IMR-90 (cell line): ENCODE measurements around the gene STARD10. TPM values are rescaled to one million over a fixed set of nuclear protein-coding genes. Genes with fewer than 3 reads are reported as not detected.

Source experiments
- ATAC-seq: fragments of 200-7000 bp; cut with Tn5 transposase; 2 replicates; pipeline ENCODE4 v1.9.1; 2020; ENCODE audit warnings: low read depth, mild to moderate bottlenecking, moderate library complexity
- BruUV-seq: library from RNA; stranded (reverse); fragments of 400-500 nt; replicated peaks from 2 replicates; lab custom pipeline; 2021; lab: Mats Ljungman, UMichigan
- CTCF ChIA-PET: fragments of 300-600 bp; formaldehyde crosslinking; extraction: SDS; loops from one replicate; lab custom pipeline; 2021; ENCODE audit warnings: antibody characterized with exemption; lab: Yijun Ruan, JAX
- POLR2A ChIA-PET: fragments of 300-600 bp; sonication (Branson Sonifier 250); formaldehyde crosslinking; loops from one replicate; lab custom pipeline; 2022; ENCODE audit warnings: antibody characterized with exemption; ENCODE audit not compliant: unreplicated experiment; lab: Charles Lee
- DNase-seq: peaks from one replicate; pipeline ENCODE4 v3.0.0; 2013
- H2AFZ ChIP-seq: replicated peaks from 2 replicates; pipeline ENCODE3; 2013; ENCODE audit warnings: low read length, mild to moderate bottlenecking; ENCODE audit not compliant: poor library complexity
- H2AK5ac ChIP-seq: 2 replicates; pipeline ENCODE4 v1.6.1; 2013; ENCODE audit warnings: low read depth, low read length, inconsistent platforms
- H2AK9ac ChIP-seq: replicated peaks from 2 replicates; pipeline ENCODE3; 2013; ENCODE audit warnings: mild to moderate bottlenecking, low read depth, low read length, moderate library complexity; ENCODE audit not compliant: poor library complexity
- H2BK120ac ChIP-seq: 2 replicates; pipeline ENCODE4 v1.6.1; 2013; ENCODE audit warnings: low read depth, low read length, inconsistent platforms
- H2BK15ac ChIP-seq: 3 replicates; pipeline ENCODE4 v1.6.1; 2013; ENCODE audit warnings: low read depth, low read length, inconsistent platforms
- H2BK20ac ChIP-seq: 2 replicates; pipeline ENCODE4 v1.6.1; 2013; ENCODE audit warnings: low read depth, mild to moderate bottlenecking, inconsistent platforms, low read length, moderate library complexity
- H2BK5ac ChIP-seq: 2 replicates; pipeline ENCODE4 v1.6.1; 2013; ENCODE audit warnings: mild to moderate bottlenecking, low read depth, low read length, inconsistent platforms; ENCODE audit not compliant: poor library complexity, severe bottlenecking
- H3K14ac ChIP-seq: replicated peaks from 2 replicates; pipeline ENCODE4 v1.6.1; 2013; ENCODE audit warnings: low read depth, low read length, inconsistent platforms
- H3K18ac ChIP-seq: 2 replicates; pipeline ENCODE4 v1.6.1; 2013; ENCODE audit warnings: low read depth, low read length, control low read depth
- H3K23ac ChIP-seq: 2 replicates; pipeline ENCODE4 v1.6.1; 2013; ENCODE audit warnings: low read depth, low read length, inconsistent platforms
- H3K27ac ChIP-seq: 2 replicates; pipeline ENCODE4 v1.5.1; 2013; ENCODE audit warnings: mild to moderate bottlenecking, control low read depth, low read length; ENCODE audit not compliant: insufficient read depth
- H3K27me3 ChIP-seq: 2 replicates; pipeline ENCODE4 v1.6.1; 2013; ENCODE audit warnings: low read length; ENCODE audit not compliant: control insufficient read depth, insufficient read depth
- H3K36me3 ChIP-seq: 2 replicates; pipeline ENCODE4 v1.6.1; 2013; ENCODE audit warnings: low read length, mixed read lengths; ENCODE audit not compliant: control insufficient read depth, insufficient read depth
- H3K4ac ChIP-seq: 2 replicates; pipeline ENCODE4 v1.6.1; 2013; ENCODE audit warnings: low read depth, low read length, inconsistent platforms
- H3K4me1 ChIP-seq: 2 replicates; pipeline ENCODE4 v1.6.1; 2013; ENCODE audit warnings: low read length, mixed read lengths; ENCODE audit not compliant: control insufficient read depth, insufficient read depth
- H3K4me2 ChIP-seq: 2 replicates; pipeline ENCODE4 v1.6.1; 2013; ENCODE audit warnings: low read depth, mild to moderate bottlenecking, control low read depth, low read length, moderate library complexity
- H3K4me3 ChIP-seq: 2 replicates; pipeline ENCODE4 v1.5.1; 2013; ENCODE audit warnings: low read depth, mild to moderate bottlenecking, control low read depth, low read length, moderate library complexity; ENCODE audit not compliant: insufficient read depth
- H3K56ac ChIP-seq: 2 replicates; pipeline ENCODE4 v1.6.1; 2013; ENCODE audit warnings: low read length, inconsistent platforms; ENCODE audit not compliant: insufficient read depth; ENCODE audit errors: extremely low read depth
- H3K79me1 ChIP-seq, 2 experiments: 2 replicates each; pipeline ENCODE4 v1.6.1; 2013; ENCODE audit warnings: low read length in 2 of 2, inconsistent platforms in 1 of 2, low read depth in 1 of 2
- H3K9ac ChIP-seq: 2 replicates; pipeline ENCODE4 v1.6.1; 2013; ENCODE audit warnings: low read depth, low read length, control low read depth
- H3K9me1 ChIP-seq: 2 replicates; pipeline ENCODE4 v1.6.1; 2013; ENCODE audit warnings: low read length, inconsistent platforms; ENCODE audit not compliant: insufficient read depth
- H3K9me3 ChIP-seq: 2 replicates; pipeline ENCODE4 v1.6.1; 2013; ENCODE audit warnings: low read length; ENCODE audit not compliant: control insufficient read depth, insufficient read depth
- H4K20me1 ChIP-seq: 2 replicates; pipeline ENCODE4 v1.6.1; 2013; ENCODE audit warnings: low read length, inconsistent platforms; ENCODE audit not compliant: insufficient read depth
- H4K5ac ChIP-seq: 2 replicates; pipeline ENCODE4 v1.6.1; 2013; ENCODE audit warnings: mild to moderate bottlenecking, low read depth, low read length, control low read depth
- H4K8ac ChIP-seq, 2 experiments: 2 replicates each; pipeline ENCODE4 v1.6.1; 2013; ENCODE audit warnings: low read depth in 2 of 2, low read length in 2 of 2, control low read depth in 1 of 2, inconsistent platforms in 1 of 2
- H4K91ac ChIP-seq: 2 replicates; pipeline ENCODE4 v1.6.1; 2013; ENCODE audit warnings: low read depth, low read length, inconsistent platforms; ENCODE audit not compliant: insufficient read depth
- CEBPB ChIP-seq: IDR thresholded peaks from 2 replicates; pipeline ENCODE4 v1.6.1; 2012; ENCODE audit warnings: low read depth, low read length, improper control_type of control experiment
- CTCF ChIP-seq: conservative IDR thresholded peaks from 2 replicates; pipeline ENCODE4 v1.5.1; 2012; ENCODE audit warnings: mild to moderate bottlenecking, low read depth, low read length, improper control_type of control experiment
- NFE2L2 ChIP-seq: fragments of 150-350 bp; IDR thresholded peaks from 2 replicates; pipeline ENCODE4 v1.6.1; 2016; ENCODE audit warnings: low read depth, mild to moderate bottlenecking, low read length
- POLR2A ChIP-seq: IDR thresholded peaks from 2 replicates; pipeline ENCODE4 v1.6.1; 2012; ENCODE audit warnings: mild to moderate bottlenecking, low read depth, low read length
- RAD21 ChIP-seq: IDR thresholded peaks from 2 replicates; pipeline ENCODE4 v1.6.1; 2012; ENCODE audit warnings: low read length, improper control_type of control experiment
- RFX5 ChIP-seq: IDR thresholded peaks from 2 replicates; pipeline ENCODE4 v1.8.0; 2012; ENCODE audit warnings: low read depth, mild to moderate bottlenecking, low read length, moderate library complexity
- SMC3 ChIP-seq: fragments of 150-350 bp; IDR thresholded peaks from 2 replicates; pipeline ENCODE4 v1.6.1; 2016; ENCODE audit warnings: low read depth, mild to moderate bottlenecking, antibody characterized with exemption, low read length, moderate library complexity
- WGBS, 2 experiments: methylation state at CpG; one replicate each; pipeline versions ENCODE4 v1.1.5 to v1.1.7; 2013; ENCODE audit warnings: missing lambda C conversion rate in 2 of 2; ENCODE audit not compliant: insufficient read length in 1 of 2; ENCODE audit errors: extremely low coverage in 2 of 2; 5-methylcytosine and 5-hydroxymethylcytosine counted together
- dilution Hi-C: fragments of 300-500 bp; cut with HindIII; formaldehyde crosslinking; loops from one replicate; pipeline ENCODE4 v1.14.3; 2018; ENCODE audit warnings: low sequenced_read_pairs; ENCODE audit not compliant: unreplicated experiment
- in situ Hi-C: fragments of 300-500 bp; cut with MboI; formaldehyde crosslinking; loops from 3 replicates; pipeline ENCODE4 v1.14.3; 2019; ENCODE audit warnings: low sequenced_read_pairs, inconsistent platforms, mixed read lengths
- intact Hi-C: fragments of 100-400 bp; cut with micrococcal nuclease; formaldehyde crosslinking; loops from 2 replicates; pipeline ENCODE4 v1.10.0; 2022
- polyA plus RNA-seq, 3 experiments: library from polyadenylated mRNA; depleted of rRNA; stranded (reverse); fragments of >200 nt; gene quantifications; 2 replicates each; pipeline ENCODE4 v1.2.3, GENCODE V29; 2012; ENCODE audit warnings: low replicate concordance in 1 of 3
- total RNA-seq: library from RNA; depleted of rRNA; stranded (reverse); fragments of >200 nt; gene quantifications from 2 replicates; pipeline ENCODE4 v1.2.3, GENCODE V29; 2012
- TF ChIP-seq, protein P1 (sequence below): fragments of 150-350 bp; IDR thresholded peaks from 2 replicates; pipeline ENCODE4 v1.6.1; 2016; ENCODE audit warnings: low read depth, mild to moderate bottlenecking, low read length, moderate library complexity, borderline replicate concordance

STARD10 gene
- total and polyA plus RNA-seq, 2 of the 4 experiments (the other 2 are of a cell fraction): 23.8 to 37.4 TPM

GRCh38 chr11:72764503-72764902 lies 29.3 kb downstream of the STARD10 start:
- H3K9me3 ChIP-seq: peaks cover 5% of the 10 kb centered on the region; the same call in 1 of the 2 replicates
- 64% methylated on average over 5 of the region's 13 CpGs; no CpG with 5 or more reads in 1 of the 2 experiments for WGBS, 2 experiments
- CTCF ChIA-PET: no interaction called here

More at GRCh38 chr11:72764503-72764902, 29.3 kb downstream of the STARD10 start:
- POLR2A ChIA-PET: no interaction called here
- Histone ChIP-seq H4K91ac (no peak overlapping the region), H2AK9ac (no peak overlapping the region), H3K4me1 (peaks cover 2% of the 10 kb centered on the region; the same call in 1 of the 2 replicates), H3K79me1 (0 out of 4 replicates have a peak, but pooled peaks cover 0 to 1% of the 10 kb centered on the region in 2 experiments), H3K14ac (no peak overlapping the region), H4K8ac (no peak overlapping the region), H3K4ac (no peak overlapping the region), H2BK15ac (no peak overlapping the region), H3K36me3 (no peaks in the 10 kb centered on the region), H3K27me3 (no peaks in the 10 kb centered on the region), H2BK5ac (no peak overlapping the region), H3K18ac (no peak overlapping the region), H4K20me1 (no peaks in the 10 kb centered on the region), H2AK5ac (no peak overlapping the region), H2BK20ac (no peak overlapping the region), H3K27ac (no peak overlapping the region), H3K4me2 (no peak overlapping the region), H3K4me3 (no peak overlapping the region), H3K9me1 (no peaks in the 10 kb centered on the region), H2BK120ac (no peak overlapping the region), H3K56ac (no peak overlapping the region), H3K9ac (no peak overlapping the region), H2AFZ (no peak overlapping the region), H4K5ac (no peak overlapping the region), H3K23ac (no peak overlapping the region)
- in situ Hi-C loops: no loop called here
- ATAC-seq (no peak), DNase-seq (no peak)
- intact Hi-C loops: no loop called here
- dilution Hi-C loops: no loop called here
- BruUV-seq: no TSS peak
- TF ChIP-seq CEBPB: no peak
- no peak for TF ChIP-seq RAD21
- TF ChIP-seq POLR2A: no peak
- TF ChIP-seq NFE2L2: no peak
- TF ChIP-seq CTCF: no peak
- TF ChIP-seq, protein P1, sequence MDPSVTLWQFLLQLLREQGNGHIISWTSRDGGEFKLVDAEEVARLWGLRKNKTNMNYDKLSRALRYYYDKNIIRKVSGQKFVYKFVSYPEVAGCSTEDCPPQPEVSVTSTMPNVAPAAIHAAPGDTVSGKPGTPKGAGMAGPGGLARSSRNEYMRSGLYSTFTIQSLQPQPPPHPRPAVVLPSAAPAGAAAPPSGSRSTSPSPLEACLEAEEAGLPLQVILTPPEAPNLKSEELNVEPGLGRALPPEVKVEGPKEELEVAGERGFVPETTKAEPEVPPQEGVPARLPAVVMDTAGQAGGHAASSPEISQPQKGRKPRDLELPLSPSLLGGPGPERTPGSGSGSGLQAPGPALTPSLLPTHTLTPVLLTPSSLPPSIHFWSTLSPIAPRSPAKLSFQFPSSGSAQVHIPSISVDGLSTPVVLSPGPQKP: no peak
- TF ChIP-seq RFX5: no peak
- TF ChIP-seq SMC3: no peak
